Stomach (tissue), 4 donors: ENCODE measurements around the gene GALNT17.

Experiments used
- EP300 ChIP-seq: sonication (generic); formaldehyde crosslinking; IDR thresholded peaks from one replicate; pipeline ENCODE4 v1.6.1; 2017; ENCODE audit warnings: antibody characterized with exemption
- TF ChIP-seq, protein P1 (sequence below), 7 experiments: fragments of 450-650 bp in 4 of 7; fragments of 200-600 bp in 3 of 7; sonication (generic) in 3 of 7; IDR thresholded peaks; one replicate each; pipeline ENCODE4 v1.5.1; 2016 to 2019; ENCODE audit warnings: antibody characterized with exemption in 7 of 7, control low read depth in 2 of 7, mild to moderate bottlenecking in 1 of 7

DNA sequence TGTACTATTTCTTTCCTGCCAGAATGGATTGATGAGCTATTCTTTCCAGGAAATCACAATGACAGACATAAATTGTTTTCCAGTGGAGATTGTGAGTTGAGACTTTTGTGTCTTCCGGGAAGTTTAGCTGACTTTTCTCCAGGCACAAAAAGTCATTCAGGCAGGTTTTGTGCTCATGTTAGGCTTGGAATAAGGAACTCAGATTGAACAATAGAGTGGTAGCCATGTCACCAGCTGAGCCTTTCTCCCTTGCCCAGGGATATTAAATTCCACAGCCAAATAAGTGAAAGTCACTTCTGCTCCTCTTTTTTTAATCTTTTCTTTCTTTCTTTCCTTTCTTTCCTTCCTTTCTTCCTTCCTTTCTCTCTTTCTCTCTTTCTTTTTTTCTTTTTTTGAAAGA is 559.6 kb downstream of the GALNT17 start:
- TF ChIP-seq, protein P1, sequence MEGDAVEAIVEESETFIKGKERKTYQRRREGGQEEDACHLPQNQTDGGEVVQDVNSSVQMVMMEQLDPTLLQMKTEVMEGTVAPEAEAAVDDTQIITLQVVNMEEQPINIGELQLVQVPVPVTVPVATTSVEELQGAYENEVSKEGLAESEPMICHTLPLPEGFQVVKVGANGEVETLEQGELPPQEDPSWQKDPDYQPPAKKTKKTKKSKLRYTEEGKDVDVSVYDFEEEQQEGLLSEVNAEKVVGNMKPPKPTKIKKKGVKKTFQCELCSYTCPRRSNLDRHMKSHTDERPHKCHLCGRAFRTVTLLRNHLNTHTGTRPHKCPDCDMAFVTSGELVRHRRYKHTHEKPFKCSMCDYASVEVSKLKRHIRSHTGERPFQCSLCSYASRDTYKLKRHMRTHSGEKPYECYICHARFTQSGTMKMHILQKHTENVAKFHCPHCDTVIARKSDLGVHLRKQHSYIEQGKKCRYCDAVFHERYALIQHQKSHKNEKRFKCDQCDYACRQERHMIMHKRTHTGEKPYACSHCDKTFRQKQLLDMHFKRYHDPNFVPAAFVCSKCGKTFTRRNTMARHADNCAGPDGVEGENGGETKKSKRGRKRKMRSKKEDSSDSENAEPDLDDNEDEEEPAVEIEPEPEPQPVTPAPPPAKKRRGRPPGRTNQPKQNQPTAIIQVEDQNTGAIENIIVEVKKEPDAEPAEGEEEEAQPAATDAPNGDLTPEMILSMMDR (IDR thresholded peaks at IDR 0.05), result no peak
- TF ChIP-seq EP300, result no peak
